HL-60/S4 (cell line): ENCODE results near the gene VPS54.
"Not testable (repeated sequence)": the region's sequence is repeated elsewhere in the genome, so short reads cannot be mapped to it uniquely, and the experiment has no call there.

ENCODE experiments used
- in situ Hi-C: fragments of 300-500 bp; cut with MboI; formaldehyde crosslinking; loops from 2 replicates; pipeline ENCODE4 v1.14.3; 2022; ENCODE audit warnings: low sequenced_read_pairs

The VPS54 gene

DNA sequence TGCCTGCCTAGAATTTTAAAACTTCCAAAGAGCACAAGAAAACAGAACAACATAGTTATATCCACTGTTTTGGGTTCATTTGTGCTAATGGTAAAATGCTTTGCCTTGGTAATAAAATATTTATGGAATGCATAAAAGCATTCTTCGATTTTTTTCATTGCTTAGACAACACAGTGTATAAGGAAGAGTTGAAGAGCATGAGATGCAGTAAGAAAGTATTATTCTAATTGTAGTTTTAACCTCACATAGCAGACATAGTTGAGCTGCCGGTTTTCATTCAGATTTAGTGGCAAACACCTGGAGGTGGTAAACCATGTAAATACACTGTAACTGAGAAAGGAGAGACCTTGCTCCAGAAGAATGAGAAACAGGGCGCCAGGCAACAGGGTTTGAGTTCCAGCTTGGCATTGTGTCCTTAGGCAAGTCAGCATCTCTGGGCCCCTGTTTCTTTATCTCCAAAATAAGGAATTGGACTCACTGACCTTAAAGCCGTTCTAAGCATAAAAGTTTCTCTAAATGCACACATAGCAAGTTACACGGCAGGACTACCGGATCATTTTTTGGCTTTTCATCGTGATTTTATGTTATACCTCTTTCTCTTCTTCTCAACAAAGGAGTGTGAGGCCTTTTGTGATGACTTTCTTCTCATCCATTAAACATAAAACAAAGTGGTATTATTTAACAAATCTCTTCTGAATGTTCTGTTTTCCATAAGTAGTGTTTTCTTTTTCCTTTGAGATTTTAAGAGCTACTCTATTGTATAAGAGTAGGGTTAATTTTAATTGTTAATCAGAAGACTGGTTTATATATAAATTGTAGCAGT is 169.6 kb downstream of the VPS54 start:
- in situ Hi-C loops = no loop called here

DNA sequence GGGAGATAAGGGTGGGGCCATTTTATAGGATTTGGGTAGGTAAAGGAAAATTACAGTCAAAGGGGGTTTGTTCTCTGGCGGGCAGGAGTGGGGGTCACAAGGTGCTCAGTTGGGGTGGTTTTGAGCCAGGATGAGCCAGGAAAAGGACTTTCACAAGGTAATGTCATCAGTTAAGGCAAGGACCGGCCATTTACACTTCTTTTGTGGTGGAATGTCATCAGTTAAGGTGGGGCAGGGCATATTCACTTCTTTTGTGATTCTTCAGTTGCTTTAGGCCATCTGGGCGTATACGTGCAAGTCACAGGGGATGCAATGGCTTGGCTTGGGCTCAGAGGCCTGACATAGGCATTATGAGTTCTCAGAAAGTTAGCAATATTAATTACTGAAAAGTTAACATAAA is 171.7 kb downstream of the VPS54 start:
- in situ Hi-C loops = not testable (repeated sequence)

DNA sequence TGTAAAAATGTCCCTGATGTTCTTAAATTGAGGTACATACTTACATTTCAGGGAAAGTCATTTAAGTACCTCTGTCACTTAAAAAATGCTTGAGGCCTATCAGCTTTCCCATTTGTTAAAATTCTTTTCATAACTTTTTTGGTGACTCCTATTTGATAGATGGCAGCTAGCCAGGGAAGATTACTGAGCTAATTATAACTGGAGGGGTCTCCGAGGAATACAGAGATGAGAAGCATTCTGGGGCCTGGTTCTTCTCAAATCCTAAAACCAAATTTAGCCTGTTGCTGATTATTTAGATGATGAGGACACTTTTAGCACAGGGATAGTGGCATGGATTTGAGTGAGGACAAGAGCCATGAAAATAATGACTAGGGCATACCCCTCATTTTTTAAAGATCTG is 172.7 kb downstream of the VPS54 start:
- in situ Hi-C loops = no loop called here

DNA sequence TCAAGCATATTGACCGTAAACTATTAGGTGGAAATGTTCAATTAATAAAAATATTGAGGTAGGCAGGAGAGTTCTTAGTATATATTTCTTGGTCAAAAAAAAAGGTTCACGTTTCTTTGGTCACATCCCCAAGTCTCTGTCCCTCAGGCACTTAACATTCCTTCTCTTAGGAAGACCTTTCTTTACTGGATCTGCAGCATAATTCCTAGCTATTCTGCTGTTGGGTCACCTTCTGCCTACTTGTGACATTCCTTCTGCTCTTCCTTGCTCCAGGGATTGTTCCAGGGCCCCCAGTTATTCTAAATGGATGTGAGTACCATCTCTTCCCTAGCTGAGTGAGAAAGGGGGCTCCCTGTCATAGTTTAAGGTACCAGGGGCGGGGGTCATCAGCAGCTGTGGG is 173.4 kb downstream of the VPS54 start:
- in situ Hi-C loops = no loop called here

DNA sequence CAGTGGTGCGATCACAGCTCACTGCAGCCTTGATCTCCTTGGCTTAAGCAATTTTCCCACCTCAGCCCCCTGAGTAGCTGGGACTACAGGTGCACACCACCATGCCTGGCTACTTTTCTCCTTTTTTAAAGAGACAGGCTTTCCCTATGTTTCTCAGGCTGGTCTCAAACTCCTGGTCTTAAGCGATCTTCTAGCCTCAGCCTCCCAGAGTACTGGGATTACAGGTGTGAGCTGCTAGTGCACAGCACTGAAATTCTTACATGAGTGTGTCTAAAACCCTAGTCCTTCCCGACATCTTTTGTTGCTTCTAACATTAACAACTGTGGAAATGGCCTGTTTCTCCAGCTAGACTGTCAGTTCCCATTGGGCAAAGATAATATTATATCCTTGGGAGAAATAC is 174.6 kb downstream of the VPS54 start:
- in situ Hi-C loops = no loop called here

DNA sequence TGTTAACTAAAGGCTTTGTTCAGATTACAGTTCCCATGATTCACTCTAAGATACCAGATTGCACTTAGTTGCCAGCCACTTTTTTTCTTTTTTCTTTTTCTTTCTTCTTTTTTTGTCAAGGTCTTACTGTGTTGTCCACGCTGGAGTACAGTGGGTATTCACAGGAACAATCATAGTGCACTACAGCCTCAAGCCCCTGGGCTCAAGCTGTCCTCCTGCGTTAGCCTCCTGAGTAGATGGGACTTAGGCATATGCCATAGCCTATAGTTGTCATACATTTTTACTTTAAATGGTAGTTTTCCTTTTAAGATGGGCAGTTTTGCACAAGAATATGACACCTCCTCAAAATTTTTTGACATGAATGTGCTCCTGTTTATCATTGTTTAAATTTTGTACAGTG is 175.4 kb downstream of the VPS54 start:
- in situ Hi-C loops = no loop called here

DNA sequence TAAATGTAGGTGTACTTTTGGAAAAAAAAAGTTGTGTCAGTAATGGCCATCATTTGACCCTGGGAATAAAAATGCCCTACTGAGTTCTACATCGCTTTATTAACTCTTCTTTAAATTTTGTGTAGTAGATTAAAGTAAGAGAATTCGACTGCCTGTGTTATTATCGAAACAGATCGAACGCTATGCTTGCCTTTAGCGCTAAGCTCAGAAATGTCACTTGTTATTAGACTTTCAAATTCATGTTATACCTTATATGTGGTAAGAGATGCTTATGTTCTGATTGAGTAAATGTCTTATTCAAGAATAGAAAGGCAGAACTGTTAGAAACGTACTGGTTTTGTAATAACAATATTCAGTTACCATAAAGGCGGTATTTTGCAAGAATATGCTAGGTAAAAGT is 176.1 kb downstream of the VPS54 start:
- in situ Hi-C loops = no loop called here

DNA sequence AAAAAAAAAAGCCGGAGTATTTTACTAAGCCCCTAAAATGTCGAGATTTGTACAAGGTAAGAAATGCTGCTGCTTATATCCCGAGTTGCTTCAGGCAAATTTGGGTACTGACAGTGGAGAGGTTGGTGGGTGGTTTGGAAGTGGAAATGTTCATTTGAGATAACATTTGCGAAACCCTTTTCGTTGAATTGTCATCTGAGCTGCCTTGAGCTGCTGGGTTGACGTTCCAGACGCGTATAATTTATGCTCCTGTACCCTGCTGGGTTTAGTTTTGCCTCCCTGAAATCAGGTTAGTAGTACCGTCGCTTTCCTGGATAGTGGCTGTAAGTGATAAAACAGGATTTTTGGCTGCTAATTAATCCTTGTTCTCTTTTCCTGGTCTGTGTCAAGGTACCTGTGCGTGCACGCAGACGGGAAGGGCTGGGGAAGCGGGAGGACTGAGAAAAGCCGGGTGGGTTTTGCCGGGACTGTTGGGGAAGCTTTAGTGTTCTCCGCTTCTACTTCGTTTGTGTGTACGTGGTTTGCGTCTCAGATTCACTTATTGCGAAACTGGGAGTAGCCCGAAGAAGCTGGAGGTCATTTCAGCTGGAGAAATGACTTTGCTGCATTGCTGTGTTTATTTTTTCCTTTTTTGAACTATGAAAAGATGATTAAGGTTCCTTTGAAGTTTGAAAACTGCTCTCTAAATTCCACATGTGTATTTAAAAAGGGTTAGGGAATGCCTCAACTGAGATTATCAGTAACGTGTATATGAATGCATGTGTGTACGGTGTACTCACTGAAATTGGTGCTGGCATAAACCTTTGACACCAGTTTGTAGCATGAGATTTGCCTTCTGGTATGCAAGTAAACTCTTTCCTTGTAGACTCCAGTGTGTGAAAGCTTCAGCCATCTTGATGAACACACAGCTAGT is 176.8 kb downstream of the VPS54 start:
- in situ Hi-C loops = no loop called here
